ENCODE results near the gene BCAT1. TPM values are rescaled to one million over a fixed set of nuclear protein-coding genes. Genes with fewer than 3 reads are reported as not detected.

Gene BCAT1
- total and polyA plus RNA-seq, 9 of the 15 experiments (the other 6 are each of a cell fraction or from before 2014, with no cell fraction given), result 38.5 to 157 (median 66.8) TPM

- TF ChIP-seq FOXO4 (CRISPR knock-in tag; IDR thresholded peaks at IDR 0.05) (no peak), JUN (IDR thresholded peaks at IDR 0.05; ENCODE audit: borderline replicate concordance, low read depth, low read length) (no peak), JUN (CRISPR knock-in tag; IDR thresholded peaks at IDR 0.05; ENCODE audit: borderline replicate concordance) (no peak)
Observed at GRCh38 chr12:24764712-24765111, 184.2 kb downstream of the BCAT1 start (continued).

GRCh38 chr12:24760606-24761378, 188.1 kb downstream of the BCAT1 start:
- TF ChIP-seq JUN (IDR thresholded peaks at IDR 0.05; ENCODE audit: borderline replicate concordance, low read depth, low read length) (no peak), JUN (CRISPR knock-in tag; IDR thresholded peaks at IDR 0.05; ENCODE audit: borderline replicate concordance) (no peak), PCBP2 (IDR thresholded peaks at IDR 0.05; ENCODE audit: low read depth, low read length, poor library complexity, severe bottlenecking) (no peak), RFX1 (IDR thresholded peaks at IDR 0.05) (no peak), MCM7 (IDR thresholded peaks at IDR 0.05) (no peak), HNRNPLL (IDR thresholded peaks at IDR 0.05; ENCODE audit: low read depth, low read length, poor library complexity, severe bottlenecking) (no peak), KAT8 (IDR thresholded peaks at IDR 0.05; ENCODE audit: low read depth) (no peak), SFPQ (IDR thresholded peaks at IDR 0.05; ENCODE audit: low read depth, low read length) (no peak)
- DNase-seq (ENCODE audit: extremely low read depth in 1 of 4, low spot score in 3 of 4) (no peak), FAIRE-seq (no peak), ATAC-seq (no peak)
- BruUV-seq (replicated peaks), result no TSS peak
- Histone ChIP-seq H3K36me3 (ENCODE audit: control insufficient read depth, insufficient read depth, low read length) (no peaks in the 10 kb centered on the region), H3K79me2 (ENCODE audit: control insufficient read depth, insufficient read depth, low read length) (no peaks in the 10 kb centered on the region), H3K4me1 (replicated peaks in 1 of 2; ENCODE audit: control insufficient read depth in 2 of 2, insufficient read depth in 2 of 2, low read length in 2 of 2) (peaks cover 3 to 9% of the 10 kb centered on the region in 2 experiments; a peak in 3 of 5 replicates), H3K4me3 (no peak overlapping the region), H3K9me1 (ENCODE audit: control insufficient read depth, insufficient read depth, low read length) (no peaks in the 10 kb centered on the region), H2AFZ (ENCODE audit: low read depth, low read length) (no peak overlapping the region), H3K27me3 (ENCODE audit: control insufficient read depth in 2 of 2, insufficient read depth in 2 of 2, low read length in 2 of 2) (no peaks in the 10 kb centered on the region), H4K20me1 (replicated peaks; ENCODE audit: control insufficient read depth, insufficient read depth, low read length) (no peaks in the 10 kb centered on the region), H3K4me2 (ENCODE audit: insufficient read depth, low read length) (no peak overlapping the region), H3K27ac (ENCODE audit: extremely low read depth, low read depth, low read length) (no peak overlapping the region), H3K9me3 (replicated peaks; ENCODE audit: control insufficient read depth, insufficient read depth, low read depth, low read length) (no peaks in the 10 kb centered on the region), H3K9ac (ENCODE audit: insufficient read depth in 1 of 2, low read depth in 2 of 2, low read length in 2 of 2) (no peak overlapping the region)
- in situ Hi-C loops (cut with MboI), result no loop called here
- 62% methylated on average over 5 of the region's 5 CpGs for WGBS (ENCODE audit: insufficient coverage, low coverage, missing lambda C conversion rate)
- intact Hi-C loops (cut with micrococcal nuclease), result no loop called here
- POLR2A ChIA-PET, result no interaction called here
- CTCF ChIA-PET (ENCODE audit: low intra/inter-chr PET ratio), result interaction anchor here (0.7 kb wide), 1 partner anchor 1488 kb away, joined by 3 read pairs; no protein-coding TSS in a partner anchor
